Measurements from ENCODE around the gene CLDN6. TPM values are rescaled to one million over a fixed set of nuclear protein-coding genes. Genes with fewer than 3 reads are reported as not detected.

CLDN6 gene
- total and polyA plus RNA-seq, 9 of the 15 experiments (the other 6 are each of a cell fraction or from before 2014, with no cell fraction given) = 0.22 to 0.75 (median 0.38) TPM; not detected in 3

DNA sequence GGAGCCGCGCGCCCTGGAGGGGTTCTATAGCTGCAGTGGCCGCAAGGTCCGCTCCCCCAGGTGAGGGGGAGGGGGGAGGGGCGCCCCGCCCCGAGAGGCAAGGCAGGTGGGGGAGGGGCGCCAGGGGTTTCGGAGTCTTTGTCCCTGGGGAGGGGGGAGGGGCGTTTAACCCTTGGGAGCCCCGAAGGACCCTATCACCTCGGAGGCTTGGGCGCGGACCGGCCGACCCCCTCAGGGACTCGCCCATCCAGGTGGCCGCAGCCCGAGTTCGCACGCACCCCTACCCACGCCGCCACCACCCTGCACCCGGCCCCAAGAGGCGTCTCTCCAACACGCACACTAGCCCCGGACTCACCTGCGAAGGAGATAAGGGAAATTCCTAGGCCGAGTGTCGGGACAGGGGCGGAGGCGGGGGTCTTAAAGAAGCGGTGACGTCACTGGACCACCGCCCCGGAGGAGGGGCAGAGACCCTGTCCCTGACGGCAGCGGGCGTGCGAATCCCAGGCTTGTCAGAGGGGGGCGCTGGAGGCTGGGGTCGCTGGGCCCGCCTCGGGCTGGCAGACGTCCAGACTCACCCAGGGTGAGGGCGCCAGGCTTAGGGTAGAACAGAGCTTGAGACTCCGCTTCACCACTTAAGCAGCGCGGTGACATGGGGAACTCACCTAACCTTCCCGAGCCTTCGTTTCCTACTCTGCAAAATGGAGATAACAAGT, at the start of gene CLDN6 (continued):
- TF ChIP-seq, protein P1, sequence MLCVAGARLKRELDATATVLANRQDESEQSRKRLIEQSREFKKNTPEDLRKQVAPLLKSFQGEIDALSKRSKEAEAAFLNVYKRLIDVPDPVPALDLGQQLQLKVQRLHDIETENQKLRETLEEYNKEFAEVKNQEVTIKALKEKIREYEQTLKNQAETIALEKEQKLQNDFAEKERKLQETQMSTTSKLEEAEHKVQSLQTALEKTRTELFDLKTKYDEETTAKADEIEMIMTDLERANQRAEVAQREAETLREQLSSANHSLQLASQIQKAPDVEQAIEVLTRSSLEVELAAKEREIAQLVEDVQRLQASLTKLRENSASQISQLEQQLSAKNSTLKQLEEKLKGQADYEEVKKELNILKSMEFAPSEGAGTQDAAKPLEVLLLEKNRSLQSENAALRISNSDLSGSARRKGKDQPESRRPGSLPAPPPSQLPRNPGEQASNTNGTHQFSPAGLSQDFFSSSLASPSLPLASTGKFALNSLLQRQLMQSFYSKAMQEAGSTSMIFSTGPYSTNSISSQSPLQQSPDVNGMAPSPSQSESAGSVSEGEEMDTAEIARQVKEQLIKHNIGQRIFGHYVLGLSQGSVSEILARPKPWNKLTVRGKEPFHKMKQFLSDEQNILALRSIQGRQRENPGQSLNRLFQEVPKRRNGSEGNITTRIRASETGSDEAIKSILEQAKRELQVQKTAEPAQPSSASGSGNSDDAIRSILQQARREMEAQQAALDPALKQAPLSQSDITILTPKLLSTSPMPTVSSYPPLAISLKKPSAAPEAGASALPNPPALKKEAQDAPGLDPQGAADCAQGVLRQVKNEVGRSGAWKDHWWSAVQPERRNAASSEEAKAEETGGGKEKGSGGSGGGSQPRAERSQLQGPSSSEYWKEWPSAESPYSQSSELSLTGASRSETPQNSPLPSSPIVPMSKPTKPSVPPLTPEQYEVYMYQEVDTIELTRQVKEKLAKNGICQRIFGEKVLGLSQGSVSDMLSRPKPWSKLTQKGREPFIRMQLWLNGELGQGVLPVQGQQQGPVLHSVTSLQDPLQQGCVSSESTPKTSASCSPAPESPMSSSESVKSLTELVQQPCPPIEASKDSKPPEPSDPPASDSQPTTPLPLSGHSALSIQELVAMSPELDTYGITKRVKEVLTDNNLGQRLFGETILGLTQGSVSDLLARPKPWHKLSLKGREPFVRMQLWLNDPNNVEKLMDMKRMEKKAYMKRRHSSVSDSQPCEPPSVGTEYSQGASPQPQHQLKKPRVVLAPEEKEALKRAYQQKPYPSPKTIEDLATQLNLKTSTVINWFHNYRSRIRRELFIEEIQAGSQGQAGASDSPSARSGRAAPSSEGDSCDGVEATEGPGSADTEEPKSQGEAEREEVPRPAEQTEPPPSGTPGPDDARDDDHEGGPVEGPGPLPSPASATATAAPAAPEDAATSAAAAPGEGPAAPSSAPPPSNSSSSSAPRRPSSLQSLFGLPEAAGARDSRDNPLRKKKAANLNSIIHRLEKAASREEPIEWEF (CRISPR knock-in tag; IDR thresholded peaks at IDR 0.05) = no peak
- TF ChIP-seq CREB1 (IDR thresholded peaks at IDR 0.05) = 0 out of 2 replicates have a peak, but pooled peaks have one; percentile 28
- TF ChIP-seq CREB1 (CRISPR knock-in tag; IDR thresholded peaks at IDR 0.05) = no peak; the same call in 1 of the 2 replicates
- peak; percentile 17; the same call in 1 of the 2 replicates for TF ChIP-seq CC2D1A (IDR thresholded peaks at IDR 0.05)
- no peak for TF ChIP-seq HSF4 (CRISPR knock-in tag; IDR thresholded peaks at IDR 0.05; ENCODE audit: borderline replicate concordance)
- TF ChIP-seq SMAD2 (IDR thresholded peaks at IDR 0.05; ENCODE audit: low read depth, low read length) = no peak
- TF ChIP-seq SP1 (CRISPR knock-in tag; IDR thresholded peaks at IDR 0.05) = no peak
- TF ChIP-seq FIP1L1 (IDR thresholded peaks at IDR 0.05; ENCODE audit: low read depth, low read length, poor library complexity, severe bottlenecking) = no peak
- TF ChIP-seq NEUROD1 (IDR thresholded peaks at IDR 0.05; ENCODE audit: borderline replicate concordance, low read depth, low read length, partially characterized antibody) = peak; percentile 32
- no peak for TF ChIP-seq CREBBP (IDR thresholded peaks at IDR 0.05; ENCODE audit: low read depth, low read length)
- TF ChIP-seq NR2C1 (IDR thresholded peaks at IDR 0.05) = no peak
- no peak for TF ChIP-seq NR2C1 (tag; IDR thresholded peaks at IDR 0.05)
- no peak for TF ChIP-seq TRIM24 (IDR thresholded peaks at IDR 0.05)
- TF ChIP-seq, protein P2, sequence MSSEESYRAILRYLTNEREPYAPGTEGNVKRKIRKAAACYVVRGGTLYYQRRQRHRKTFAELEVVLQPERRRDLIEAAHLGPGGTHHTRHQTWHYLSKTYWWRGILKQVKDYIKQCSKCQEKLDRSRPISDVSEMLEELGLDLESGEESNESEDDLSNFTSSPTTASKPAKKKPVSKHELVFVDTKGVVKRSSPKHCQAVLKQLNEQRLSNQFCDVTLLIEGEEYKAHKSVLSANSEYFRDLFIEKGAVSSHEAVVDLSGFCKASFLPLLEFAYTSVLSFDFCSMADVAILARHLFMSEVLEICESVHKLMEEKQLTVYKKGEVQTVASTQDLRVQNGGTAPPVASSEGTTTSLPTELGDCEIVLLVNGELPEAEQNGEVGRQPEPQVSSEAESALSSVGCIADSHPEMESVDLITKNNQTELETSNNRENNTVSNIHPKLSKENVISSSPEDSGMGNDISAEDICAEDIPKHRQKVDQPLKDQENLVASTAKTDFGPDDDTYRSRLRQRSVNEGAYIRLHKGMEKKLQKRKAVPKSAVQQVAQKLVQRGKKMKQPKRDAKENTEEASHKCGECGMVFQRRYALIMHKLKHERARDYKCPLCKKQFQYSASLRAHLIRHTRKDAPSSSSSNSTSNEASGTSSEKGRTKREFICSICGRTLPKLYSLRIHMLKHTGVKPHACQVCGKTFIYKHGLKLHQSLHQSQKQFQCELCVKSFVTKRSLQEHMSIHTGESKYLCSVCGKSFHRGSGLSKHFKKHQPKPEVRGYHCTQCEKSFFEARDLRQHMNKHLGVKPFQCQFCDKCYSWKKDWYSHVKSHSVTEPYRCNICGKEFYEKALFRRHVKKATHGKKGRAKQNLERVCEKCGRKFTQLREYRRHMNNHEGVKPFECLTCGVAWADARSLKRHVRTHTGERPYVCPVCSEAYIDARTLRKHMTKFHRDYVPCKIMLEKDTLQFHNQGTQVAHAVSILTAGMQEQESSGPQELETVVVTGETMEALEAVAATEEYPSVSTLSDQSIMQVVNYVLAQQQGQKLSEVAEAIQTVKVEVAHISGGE (CRISPR knock-in tag; IDR thresholded peaks at IDR 0.05) = no peak
- TF ChIP-seq, protein P3, sequence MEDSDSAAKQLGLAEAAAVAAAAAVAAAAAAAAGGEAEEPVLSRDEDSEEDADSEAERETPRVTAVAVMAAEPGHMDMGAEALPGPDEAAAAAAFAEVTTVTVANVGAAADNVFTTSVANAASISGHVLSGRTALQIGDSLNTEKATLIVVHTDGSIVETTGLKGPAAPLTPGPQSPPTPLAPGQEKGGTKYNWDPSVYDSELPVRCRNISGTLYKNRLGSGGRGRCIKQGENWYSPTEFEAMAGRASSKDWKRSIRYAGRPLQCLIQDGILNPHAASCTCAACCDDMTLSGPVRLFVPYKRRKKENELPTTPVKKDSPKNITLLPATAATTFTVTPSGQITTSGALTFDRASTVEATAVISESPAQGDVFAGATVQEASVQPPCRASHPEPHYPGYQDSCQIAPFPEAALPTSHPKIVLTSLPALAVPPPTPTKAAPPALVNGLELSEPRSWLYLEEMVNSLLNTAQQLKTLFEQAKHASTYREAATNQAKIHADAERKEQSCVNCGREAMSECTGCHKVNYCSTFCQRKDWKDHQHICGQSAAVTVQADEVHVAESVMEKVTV (CRISPR knock-in tag; IDR thresholded peaks at IDR 0.05) = no peak
- TF ChIP-seq, protein P4, sequence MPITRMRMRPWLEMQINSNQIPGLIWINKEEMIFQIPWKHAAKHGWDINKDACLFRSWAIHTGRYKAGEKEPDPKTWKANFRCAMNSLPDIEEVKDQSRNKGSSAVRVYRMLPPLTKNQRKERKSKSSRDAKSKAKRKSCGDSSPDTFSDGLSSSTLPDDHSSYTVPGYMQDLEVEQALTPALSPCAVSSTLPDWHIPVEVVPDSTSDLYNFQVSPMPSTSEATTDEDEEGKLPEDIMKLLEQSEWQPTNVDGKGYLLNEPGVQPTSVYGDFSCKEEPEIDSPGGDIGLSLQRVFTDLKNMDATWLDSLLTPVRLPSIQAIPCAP (CRISPR knock-in tag; IDR thresholded peaks at IDR 0.05; ENCODE audit: borderline replicate concordance) = no peak

Data from K562 (cell line).